OCI-LY3 (cell line): Measurements from ENCODE around the gene AUTS2.

Source experiments
- H2AFZ ChIP-seq: fragments of 200-600, 300-600 bp; shearing (Covaris generic); 2 replicates; pipeline ENCODE4 v1.6.0; 2014; ENCODE audit warnings: antibody characterized with exemption, low read depth, low read length
- H3K27ac ChIP-seq: fragments of 200-600, 300-600 bp; sonication (generic); 2 replicates; pipeline ENCODE4 v1.5.1; 2014; ENCODE audit warnings: mild to moderate bottlenecking, low read length, moderate library complexity, mixed read lengths
- H3K27me3 ChIP-seq: fragments of 200-600, 300-600 bp; sonication (generic); 2 replicates; pipeline ENCODE4 v1.6.1; 2014; ENCODE audit warnings: low read depth, low read length, mixed read lengths
- H3K36me3 ChIP-seq: fragments of 200-600, 300-600 bp; sonication (generic); replicated peaks from 2 replicates; pipeline ENCODE3; 2014; ENCODE audit warnings: low read depth, low read length, mixed read lengths
- H3K4me1 ChIP-seq: fragments of 300-600, 200-600 bp; sonication (generic); 2 replicates; pipeline ENCODE4 v1.6.1; 2014; ENCODE audit warnings: low read length, mixed read lengths
- H3K4me2 ChIP-seq: fragments of 200-600, 300-600 bp; sonication (generic); 2 replicates; pipeline ENCODE4 v1.6.1; 2014; ENCODE audit warnings: low read length, mixed read lengths
- H3K4me3 ChIP-seq: fragments of 300-600, 200-600 bp; sonication (generic); 2 replicates; pipeline ENCODE4 v1.5.1; 2014; ENCODE audit warnings: antibody characterized with exemption, mild to moderate bottlenecking, low read length, moderate library complexity
- H3K79me2 ChIP-seq: fragments of 300-600, 200-600 bp; shearing (Covaris generic); 2 replicates; pipeline ENCODE4 v1.6.1; 2014; ENCODE audit warnings: mild to moderate bottlenecking, low read length, mixed read lengths
- H3K9ac ChIP-seq: fragments of 300-600, 200-600 bp; shearing (Covaris generic); 2 replicates; pipeline ENCODE4 v1.6.0; 2014; ENCODE audit warnings: mild to moderate bottlenecking, low read length, moderate library complexity
- H3K9me3 ChIP-seq: fragments of 200-600, 300-600 bp; shearing (Covaris generic); 2 replicates; pipeline ENCODE4 v1.6.1; 2014; ENCODE audit warnings: low read length, mixed read lengths; ENCODE audit not compliant: insufficient read depth
- H4K20me1 ChIP-seq: fragments of 200-600, 300-600 bp; sonication (generic); 2 replicates; pipeline ENCODE4 v1.6.1; 2016; ENCODE audit warnings: low read length, mixed read lengths; ENCODE audit not compliant: insufficient read depth
- EZH2phosphoT487 ChIP-seq: fragments of 200-600 bp; shearing (Covaris generic); IDR thresholded peaks from 2 replicates; pipeline ENCODE4 v1.6.1; 2018; ENCODE audit warnings: antibody characterized with exemption, mixed run types, low read depth
- TF ChIP-seq, protein P1 (sequence below): fragments of 200-600, 300-600 bp; sonication (generic); IDR thresholded peaks from 2 replicates; pipeline ENCODE4 v1.5.1; 2014; ENCODE audit warnings: antibody characterized with exemption, low read length, low read depth

Gene AUTS2

DNA sequence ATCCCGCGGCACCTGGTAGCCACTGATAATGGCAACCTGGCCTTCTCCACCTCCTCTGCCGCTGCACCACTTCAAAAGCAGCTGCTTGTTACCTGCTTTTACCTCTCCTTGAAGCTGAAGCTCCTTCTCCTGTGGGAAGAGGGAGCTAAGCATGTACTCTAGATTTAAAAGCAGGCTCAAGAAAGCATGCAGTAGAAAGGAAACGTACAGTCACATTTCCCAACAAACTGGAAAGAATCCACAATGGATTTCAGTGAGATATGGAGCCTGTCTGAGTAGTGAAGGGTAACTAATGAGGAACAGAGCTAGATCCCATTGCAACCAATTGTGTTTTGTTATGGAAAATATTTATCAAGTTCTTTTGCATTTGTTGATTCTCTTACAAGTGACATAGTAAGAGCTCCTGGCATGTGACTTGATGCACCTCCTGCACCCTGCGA lies 1076.3 kb downstream of the AUTS2 start:
- Histone ChIP-seq H3K9me3 (no peaks in the 10 kb centered on the region), H3K36me3 (no peaks in the 10 kb centered on the region), H3K4me2 (no peak overlapping the region), H3K4me1 (no peaks in the 10 kb centered on the region), H3K79me2 (no peaks in the 10 kb centered on the region), H3K4me3 (no peak overlapping the region), H3K27me3 (no peaks in the 10 kb centered on the region), H2AFZ (no peak overlapping the region), H4K20me1 (no peaks in the 10 kb centered on the region), H3K27ac (no peak overlapping the region), H3K9ac (no peak overlapping the region)
- TF ChIP-seq EZH2phosphoT487 = no peak
- TF ChIP-seq, protein P1, sequence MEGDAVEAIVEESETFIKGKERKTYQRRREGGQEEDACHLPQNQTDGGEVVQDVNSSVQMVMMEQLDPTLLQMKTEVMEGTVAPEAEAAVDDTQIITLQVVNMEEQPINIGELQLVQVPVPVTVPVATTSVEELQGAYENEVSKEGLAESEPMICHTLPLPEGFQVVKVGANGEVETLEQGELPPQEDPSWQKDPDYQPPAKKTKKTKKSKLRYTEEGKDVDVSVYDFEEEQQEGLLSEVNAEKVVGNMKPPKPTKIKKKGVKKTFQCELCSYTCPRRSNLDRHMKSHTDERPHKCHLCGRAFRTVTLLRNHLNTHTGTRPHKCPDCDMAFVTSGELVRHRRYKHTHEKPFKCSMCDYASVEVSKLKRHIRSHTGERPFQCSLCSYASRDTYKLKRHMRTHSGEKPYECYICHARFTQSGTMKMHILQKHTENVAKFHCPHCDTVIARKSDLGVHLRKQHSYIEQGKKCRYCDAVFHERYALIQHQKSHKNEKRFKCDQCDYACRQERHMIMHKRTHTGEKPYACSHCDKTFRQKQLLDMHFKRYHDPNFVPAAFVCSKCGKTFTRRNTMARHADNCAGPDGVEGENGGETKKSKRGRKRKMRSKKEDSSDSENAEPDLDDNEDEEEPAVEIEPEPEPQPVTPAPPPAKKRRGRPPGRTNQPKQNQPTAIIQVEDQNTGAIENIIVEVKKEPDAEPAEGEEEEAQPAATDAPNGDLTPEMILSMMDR = no peak

DNA sequence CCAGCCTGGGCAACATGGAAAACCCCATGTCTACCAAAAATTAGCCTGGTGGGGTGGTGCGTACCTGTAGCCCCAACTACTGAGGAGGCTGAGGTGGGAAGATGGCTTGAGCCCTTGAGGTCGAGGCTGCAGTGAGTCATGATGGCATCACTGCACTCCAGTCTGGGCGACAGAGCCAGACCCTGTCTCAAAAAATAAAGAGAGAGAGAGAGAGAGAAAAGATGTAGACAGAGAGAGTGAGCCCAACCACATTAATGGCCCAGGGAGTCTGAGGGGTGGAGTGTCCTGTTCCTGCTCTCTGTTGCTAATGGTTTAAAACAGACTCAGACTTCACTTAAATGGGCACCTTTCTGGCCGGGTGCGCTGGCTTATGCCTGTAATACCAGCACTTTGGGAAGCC lies 1078.0 kb downstream of the AUTS2 start:
- Histone ChIP-seq H3K4me3 (no peak overlapping the region), H3K27ac (no peak overlapping the region), H2AFZ (no peak overlapping the region), H3K9me3 (no peaks in the 10 kb centered on the region), H3K4me1 (no peaks in the 10 kb centered on the region), H3K79me2 (no peaks in the 10 kb centered on the region), H4K20me1 (no peaks in the 10 kb centered on the region), H3K36me3 (no peaks in the 10 kb centered on the region), H3K4me2 (no peak overlapping the region), H3K9ac (no peak overlapping the region), H3K27me3 (no peaks in the 10 kb centered on the region)
- TF ChIP-seq, protein P1 = no peak
- TF ChIP-seq EZH2phosphoT487 = no peak

DNA sequence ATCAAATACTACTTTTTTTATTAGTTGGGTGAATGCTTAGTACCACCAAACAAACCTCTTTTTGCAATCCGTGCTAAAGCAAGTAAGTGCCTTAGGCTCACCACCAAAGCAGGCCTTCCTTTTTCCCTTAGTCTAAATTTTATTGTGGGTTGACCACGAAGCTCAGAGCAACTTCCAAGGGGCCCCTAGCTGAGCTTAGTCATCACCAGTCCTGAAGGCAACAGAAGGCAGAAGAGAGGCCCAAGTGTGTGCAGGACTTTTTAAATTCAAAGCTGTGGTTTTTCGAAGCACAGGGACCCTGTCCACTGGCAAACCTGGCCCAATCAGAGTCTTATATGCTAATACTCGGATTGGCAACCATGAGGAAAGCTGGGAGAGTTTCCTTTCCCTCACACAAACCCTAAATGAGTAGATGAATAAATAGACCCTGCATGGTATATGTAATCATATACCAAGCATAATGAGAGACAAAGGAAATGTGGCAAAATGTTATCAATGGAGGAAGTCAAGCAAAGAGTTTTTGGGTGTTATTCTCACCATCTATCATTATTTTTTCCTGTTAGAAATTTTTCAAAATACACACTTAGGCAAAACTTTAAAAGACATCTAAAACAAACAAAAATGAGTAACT lies 1080.5 kb downstream of the AUTS2 start:
- peaks cover 6% of the 10 kb centered on the region; the same call in 1 of the 2 replicates for H3K4me1 ChIP-seq
- no peak overlapping the region for H3K4me3 ChIP-seq
- H4K20me1 ChIP-seq = no peaks in the 10 kb centered on the region
- H3K36me3 ChIP-seq = no peaks in the 10 kb centered on the region
- H2AFZ ChIP-seq = no peak overlapping the region
- H3K9me3 ChIP-seq = no peaks in the 10 kb centered on the region
- H3K4me2 ChIP-seq = no peak overlapping the region
- TF ChIP-seq EZH2phosphoT487 = no peak
- no peaks in the 10 kb centered on the region for H3K79me2 ChIP-seq
- H3K9ac ChIP-seq = no peak overlapping the region
- no peak overlapping the region for H3K27ac ChIP-seq
- H3K27me3 ChIP-seq = no peaks in the 10 kb centered on the region

DNA sequence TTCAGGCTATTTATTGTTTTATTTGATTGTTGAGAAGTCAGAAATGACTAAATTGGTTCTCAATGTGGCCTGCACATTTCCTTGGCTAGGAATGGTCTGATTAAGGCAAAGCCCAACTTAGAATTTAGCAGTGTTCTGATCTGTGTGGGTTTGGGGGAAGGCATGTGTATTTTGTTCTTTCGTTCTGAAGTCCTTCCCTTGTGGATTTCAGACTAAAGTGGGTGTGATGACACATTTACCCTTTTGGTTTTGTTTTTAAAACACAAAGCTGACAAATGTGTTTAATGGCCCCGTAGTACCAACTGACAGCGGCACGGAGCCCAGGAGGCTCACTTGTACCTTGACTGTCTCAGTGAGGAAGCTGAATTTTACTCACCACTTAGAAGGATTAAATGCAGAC lies 1081.4 kb downstream of the AUTS2 start:
- no peak overlapping the region for H3K27ac ChIP-seq
- no peak overlapping the region for H3K9ac ChIP-seq
- H3K4me2 ChIP-seq = no peak overlapping the region
- no peak for TF ChIP-seq EZH2phosphoT487
- TF ChIP-seq, protein P1 = no peak
- peaks cover 6% of the 10 kb centered on the region; the same call in 1 of the 2 replicates for H3K4me1 ChIP-seq
- H3K9me3 ChIP-seq = no peaks in the 10 kb centered on the region
- H2AFZ ChIP-seq = no peak overlapping the region
- no peaks in the 10 kb centered on the region for H4K20me1 ChIP-seq
- H3K4me3 ChIP-seq = no peak overlapping the region
- H3K36me3 ChIP-seq = no peaks in the 10 kb centered on the region
- H3K27me3 ChIP-seq = no peaks in the 10 kb centered on the region
- H3K79me2 ChIP-seq = no peaks in the 10 kb centered on the region
